GM19238 (cell line): Measurements from ENCODE around the gene ACVRL1.
"Not testable (repeated sequence)": the region's sequence is repeated elsewhere in the genome, so short reads cannot be mapped to it uniquely, and the experiment has no call there.

ENCODE experiments used
- DNase-seq: peaks from one replicate; pipeline ENCODE4 v3.0.0; 2011; ENCODE audit warnings: low spot score; ENCODE audit not compliant: insufficient read length

ACVRL1 gene

DNA sequence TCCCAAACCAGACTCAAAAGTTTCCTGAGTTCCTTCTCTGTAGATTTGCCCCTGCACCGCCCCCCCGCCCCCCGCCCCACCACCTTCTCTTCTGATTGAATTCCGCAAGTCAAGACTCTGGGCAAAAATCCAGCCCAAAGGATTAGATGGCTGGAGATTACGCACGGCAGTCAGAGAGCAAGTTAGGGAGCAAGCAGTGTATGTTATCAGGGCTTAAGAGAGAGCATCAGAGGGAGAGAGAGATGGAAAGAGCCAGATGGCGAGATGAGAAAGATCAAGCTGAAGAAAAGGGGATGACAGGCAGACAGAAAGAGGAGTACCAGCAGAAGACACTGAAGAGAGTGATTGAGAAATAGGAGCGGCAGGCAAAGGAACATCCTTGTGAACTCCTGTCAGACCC is 33.3 kb upstream of the ACVRL1 start:
- no peak for DNase-seq

DNA sequence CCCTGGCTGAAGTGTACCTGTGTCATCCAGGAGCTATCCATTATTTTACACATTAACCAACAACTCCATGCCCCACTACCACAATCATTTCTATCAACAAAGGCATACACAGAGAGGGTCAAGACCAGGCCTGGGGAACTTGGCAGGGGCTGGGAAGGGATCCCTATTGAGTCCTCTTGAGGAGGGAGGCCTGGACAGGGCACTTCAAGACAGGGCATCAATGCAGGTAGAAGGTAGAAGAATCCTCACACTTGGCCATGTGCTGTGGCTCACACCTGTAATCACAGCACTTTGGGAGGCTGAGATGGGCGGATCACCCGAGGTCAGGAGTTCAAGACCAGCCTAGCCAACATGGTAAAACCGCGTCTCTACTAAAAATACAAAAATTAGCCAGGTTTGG is 32.8 kb upstream of the ACVRL1 start:
- DNase-seq: no peak

DNA sequence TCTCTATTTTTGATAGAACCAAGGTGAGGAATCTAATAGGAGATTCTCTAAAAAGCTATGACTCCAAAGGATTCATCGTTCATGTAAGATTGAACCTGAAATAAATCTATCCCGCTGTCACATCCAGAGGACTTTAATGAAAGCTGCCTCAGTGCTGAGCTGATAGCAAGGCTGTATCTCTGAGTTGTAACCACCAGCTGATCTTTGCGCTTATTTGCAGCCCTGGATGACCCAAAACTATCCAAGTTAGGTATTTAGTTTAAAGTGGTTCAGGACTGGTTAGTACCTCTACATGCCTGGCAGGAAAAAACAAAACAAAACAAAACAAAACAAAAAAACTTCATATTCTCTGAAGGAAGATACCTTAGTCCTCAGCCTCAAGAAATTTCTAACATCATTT is 28.2 kb upstream of the ACVRL1 start:
- no peak for DNase-seq

DNA sequence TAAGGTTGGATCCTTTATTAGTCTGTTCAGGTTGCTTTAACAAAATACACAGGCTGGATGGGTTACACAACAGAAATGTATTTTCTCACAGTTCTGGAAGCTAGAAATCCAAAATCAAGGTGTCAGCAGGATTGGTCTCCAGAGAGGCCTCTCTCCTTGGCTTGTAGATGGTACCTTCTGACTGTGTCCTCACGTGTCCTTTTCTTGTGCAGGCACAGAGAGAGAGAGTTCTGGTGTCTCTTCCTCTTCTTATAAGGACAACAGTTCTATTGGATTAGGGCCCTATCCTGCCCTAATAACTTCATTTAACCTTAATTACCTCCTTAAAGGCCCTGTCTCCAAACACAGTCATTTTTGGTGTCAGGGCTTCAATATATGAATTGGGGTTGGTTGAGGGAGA is 24.0 kb upstream of the ACVRL1 start:
- no peak for DNase-seq

DNA sequence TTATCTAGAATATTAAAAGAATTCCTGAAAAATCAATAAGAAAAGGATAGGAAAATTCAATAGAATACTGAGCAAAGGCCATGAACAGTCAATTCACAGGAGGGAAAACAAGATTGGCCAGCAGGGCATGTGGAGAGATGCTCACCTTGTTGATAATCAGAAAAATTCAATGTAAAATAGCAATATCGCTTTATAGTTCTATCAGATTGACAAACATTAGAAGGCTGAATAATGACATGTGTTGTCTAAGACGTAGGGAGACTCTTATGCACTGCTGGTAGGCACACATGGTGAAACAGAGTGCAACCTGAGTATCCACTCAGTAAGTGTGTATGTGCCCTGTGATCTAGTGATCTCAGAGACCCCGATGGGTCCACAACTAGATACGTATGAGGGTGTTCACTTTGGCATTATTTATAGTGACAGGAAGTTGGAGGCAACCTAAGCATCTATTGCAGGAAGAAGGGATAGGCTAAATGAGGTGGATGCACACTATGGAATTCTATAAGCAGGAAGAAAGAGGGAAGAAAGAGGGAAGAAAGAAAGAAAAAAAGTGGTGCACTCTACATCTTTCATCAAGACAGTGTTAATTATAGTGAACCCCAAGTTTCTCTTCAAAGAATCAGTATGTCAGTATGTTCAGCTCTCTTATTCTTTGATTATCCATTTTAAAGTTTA is 23.2 kb upstream of the ACVRL1 start:
- no peak for DNase-seq

DNA sequence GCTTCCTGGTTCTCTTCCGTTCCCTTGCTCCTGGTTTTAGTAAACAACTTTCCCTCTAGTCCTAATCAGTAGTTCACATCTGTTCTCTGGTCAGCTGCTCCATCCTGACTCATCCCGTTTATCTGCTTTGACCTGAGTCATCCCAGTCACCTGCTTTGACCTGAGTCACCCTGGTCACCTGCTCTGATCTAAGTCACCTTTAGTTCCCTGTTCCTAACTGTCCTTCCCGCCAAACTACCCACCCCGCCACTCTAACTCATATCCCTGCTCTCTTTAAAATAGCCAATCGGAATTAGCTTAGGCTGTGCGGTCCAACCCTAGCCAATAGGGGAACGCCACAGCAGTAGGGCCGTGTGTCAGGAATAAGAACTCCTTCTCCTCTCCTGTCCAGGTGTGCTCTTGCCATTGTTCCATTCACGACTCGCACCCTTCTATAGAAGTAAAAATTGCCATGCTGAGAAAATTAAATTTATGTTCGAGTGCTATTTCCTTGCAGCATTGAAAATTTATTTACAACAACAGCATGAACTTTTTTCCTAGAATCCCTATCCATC is 22.6 kb upstream of the ACVRL1 start:
- no peak for DNase-seq

DNA sequence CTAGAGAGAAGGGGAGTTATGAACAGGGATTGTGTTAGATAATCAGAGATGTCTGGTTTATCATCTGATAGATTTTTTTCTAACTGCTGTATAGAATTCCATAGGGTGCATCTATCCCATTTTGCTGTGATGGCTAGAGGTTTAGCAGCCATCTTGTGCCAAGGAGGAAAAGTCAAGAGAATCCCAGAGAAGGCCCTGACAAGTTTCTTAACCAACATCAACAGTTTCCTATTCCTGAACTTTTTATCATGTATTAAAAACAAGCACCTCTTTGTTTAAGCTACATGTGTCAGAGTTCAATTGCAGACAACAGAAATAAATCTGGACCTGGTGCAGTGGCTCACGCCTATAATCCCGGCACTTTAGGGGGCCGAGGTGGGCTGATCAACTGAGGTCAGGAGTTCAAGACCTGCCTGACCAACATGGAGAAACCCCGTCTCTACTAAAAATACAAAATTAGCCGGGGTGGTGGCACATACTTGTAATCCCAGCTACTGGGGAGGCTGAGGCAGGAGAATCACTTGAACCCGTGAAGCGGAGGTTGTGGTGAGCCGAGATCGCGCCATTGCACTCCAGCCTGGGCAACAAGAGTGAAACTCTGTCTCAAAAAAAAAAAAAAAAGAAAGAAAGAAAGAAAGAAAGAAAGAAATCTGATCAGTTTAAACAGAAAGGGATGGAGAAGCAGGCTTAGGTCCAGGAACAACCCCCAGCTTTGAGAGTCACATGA is 21.8 kb upstream of the ACVRL1 start:
- not testable (repeated sequence) for DNase-seq

DNA sequence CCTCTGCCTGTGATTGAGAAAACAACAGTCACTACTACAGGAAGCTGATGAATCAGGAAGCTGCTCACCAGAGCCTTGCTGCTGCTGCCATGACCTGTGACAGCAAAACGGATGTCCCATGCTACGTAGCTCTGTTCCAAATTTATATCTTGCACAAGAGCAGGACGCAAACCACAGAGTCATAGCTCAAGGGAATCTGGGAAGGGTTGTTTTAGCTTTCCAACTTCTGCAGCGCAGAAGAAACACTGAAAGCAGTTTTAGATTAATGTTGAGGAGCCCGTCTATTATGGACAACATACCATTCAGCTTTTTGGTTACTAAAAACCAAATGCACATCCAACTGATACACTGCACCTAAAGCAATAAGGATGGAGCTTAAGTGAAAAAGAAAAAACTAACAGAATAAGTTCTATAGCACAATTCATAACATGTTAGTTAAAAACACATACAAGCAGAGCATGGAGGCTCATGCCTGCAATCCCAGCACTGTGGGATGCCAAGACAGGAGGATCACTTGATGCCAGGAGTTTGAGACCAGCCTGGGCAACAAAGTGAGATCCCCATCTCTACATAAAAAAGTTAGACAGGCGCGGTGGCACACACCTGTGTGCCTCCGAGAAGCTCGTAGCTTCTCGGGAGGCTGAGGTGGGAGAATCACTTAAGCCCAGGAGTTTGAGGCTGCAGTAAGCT is 21.1 kb upstream of the ACVRL1 start:
- DNase-seq: no peak

DNA sequence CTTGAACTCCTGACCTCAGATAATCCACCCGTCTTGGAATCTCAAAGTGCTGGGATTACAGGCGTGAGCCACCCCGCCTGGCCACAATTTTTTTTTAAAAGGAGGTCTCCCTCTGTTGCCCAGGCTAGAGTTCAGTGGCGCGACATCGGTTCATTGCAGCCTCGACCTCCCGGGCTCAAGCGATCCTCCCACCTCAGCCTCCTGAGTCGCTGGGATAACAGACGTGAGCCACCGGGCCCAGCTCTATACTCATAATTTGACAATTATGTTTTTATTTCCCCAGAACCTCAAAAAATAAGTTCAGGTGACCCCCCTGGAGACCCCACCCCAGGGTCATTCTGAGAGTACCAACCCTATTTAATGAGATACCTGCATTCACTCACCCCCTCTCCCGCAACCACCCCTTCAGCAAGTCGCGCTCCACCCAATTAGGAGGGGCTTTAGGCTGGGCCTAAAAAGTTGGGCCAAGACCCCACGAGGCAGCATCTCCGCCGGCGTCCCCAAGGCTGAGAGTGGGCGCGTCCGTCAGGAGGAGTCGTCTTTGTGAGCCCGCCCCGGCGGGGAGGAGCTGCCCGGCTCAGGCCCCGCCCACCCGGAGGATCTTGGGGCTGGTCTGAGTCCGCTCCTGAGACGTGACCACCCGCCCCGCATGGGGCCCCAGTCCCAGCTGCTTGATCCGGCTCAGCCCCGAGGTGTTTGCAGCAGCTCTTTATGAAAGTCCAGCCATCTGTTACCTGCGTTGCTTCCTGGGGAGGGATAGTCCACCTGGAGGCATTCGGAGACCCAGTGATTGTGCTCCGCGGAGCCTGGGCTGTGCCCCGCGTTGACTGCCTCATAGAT is 19.6 kb upstream of the ACVRL1 start, which contains the start of gene ANKRD33:
TSS of gene ANKRD33 (plus strand) at position 628 of the 840 bp plus-strand sequence. CDS start at position 712, 84 bp downstream.
- DNase-seq: no peak

DNA sequence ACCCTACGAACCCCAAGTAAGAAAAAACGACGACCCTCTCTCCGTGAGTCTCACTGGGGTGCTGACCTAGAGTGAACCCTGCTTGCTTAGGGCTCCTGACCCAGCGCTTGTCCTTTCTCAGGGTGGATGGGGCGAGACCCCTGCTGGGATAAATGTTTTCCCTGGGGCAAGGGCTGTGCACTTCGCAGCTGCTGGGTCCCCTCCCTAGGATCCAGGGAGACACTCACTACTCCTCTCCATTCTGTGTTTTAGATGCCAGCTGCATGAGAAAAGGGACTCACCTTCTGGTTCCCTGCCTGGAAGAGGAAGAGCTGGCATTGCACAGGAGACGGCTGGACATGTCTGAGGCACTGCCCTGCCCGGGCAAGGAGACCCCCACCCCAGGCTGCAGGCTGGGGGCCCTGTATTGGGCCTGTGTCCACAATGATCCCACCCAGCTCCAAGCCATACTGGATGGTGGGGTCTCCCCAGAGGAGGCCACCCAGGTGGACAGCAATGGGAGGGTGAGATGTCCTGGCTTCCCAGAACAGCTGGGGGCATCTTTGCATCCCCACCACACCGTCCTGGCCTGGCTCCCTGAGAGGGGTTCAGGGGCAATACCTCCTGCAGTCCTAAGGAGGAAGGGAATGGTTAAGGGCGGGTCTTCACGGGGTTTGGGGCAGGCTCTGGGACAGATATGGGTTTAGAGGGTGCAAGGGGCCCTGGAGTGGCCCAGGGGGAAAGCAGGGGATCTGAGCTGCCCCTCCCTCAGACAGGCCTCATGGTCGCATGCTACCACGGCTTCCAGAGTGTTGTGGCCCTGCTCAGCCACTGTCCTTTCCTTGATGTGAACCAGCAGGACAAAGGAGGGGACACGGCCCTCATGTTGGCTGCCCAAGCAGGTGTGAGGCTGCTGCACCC is 18.7 kb upstream of the ACVRL1 start:
- no peak for DNase-seq

DNA sequence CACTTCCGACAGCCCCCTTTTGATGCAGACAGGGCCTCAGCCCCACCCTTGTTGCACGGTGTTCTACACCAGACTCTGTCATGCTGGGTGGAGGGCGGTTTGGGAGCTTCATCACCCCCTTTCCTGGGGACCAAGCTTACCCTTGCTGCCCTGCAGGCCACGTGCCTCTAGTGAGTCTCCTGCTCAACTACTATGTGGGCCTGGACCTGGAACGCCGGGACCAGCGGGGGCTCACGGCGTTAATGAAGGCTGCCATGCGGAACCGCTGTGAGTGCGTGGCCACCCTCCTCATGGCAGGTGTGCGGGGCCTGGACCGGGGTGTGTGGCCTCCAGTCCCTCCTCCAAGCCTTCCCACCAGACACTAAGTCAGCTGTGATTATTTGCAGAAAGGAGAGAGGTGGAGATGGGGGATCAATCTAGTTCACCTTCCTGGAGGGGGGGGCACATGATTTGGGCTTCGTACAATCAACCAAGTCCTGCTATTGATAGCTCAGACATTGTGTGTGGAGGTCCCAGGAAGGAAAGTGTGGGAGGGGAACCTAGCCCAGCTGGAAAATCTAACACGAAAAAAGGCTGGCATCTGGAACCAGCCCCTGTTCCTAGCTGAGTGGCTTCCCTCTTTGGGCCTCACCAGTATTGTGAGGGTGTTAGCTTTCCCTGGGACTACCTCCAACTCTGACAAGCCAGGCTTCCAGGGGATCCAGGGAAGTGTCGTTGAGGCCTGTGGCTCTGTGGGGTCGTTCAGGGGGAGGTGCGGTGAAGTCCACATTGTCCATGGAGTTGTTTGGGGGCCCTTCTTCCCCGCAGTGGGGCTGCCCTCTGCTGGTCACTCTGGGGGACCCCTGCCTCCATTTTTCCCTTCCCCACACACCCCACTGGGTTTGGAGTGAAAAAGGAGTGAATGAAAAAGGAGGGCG is 17.8 kb upstream of the ACVRL1 start:
- DNase-seq: no peak

DNA sequence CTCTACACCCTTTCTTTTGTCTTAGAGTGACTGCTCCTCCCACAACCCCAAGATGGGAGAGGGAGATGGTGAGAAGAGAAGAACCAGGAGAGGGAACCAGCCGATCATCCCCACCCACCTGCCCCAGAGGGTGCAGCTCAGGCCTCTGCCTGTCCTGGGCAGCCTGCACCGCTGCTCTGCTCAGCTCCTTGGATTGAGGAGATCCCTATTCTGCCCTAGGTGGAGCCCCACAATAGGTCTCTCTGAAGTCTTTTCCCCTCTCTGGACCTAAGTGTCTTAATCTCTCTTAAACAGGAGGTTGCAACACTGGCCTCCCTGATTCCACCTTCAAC is 17.2 kb upstream of the ACVRL1 start:
- no peak for DNase-seq

DNA sequence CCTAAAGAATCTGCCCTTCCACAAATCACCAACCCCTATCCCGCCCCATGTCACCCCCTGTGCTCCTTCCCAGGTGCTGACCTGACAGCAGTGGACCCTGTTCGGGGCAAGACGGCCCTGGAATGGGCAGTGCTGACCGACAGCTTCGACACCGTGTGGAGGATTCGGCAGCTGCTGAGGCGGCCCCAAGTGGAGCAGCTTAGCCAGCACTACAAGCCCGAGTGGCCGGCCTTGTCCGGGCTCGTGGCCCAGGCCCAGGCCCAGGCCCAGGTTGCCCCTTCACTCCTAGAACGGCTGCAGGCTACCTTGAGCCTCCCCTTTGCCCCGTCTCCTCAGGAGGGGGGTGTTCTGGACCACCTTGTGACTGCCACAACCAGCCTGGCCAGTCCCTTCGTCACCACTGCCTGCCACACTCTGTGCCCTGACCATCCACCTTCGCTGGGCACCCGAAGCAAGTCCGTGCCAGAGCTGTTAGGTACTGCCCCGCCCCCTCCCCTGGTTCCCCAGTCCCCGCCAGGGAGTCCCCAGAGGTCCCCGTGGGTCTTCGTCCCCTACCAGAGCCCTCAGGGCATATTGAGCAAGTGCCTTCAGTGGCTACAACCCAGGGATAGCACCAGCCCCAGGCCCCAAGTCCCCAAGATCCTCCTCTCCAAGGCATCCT is 16.7 kb upstream of the ACVRL1 start:
- no peak for DNase-seq

DNA sequence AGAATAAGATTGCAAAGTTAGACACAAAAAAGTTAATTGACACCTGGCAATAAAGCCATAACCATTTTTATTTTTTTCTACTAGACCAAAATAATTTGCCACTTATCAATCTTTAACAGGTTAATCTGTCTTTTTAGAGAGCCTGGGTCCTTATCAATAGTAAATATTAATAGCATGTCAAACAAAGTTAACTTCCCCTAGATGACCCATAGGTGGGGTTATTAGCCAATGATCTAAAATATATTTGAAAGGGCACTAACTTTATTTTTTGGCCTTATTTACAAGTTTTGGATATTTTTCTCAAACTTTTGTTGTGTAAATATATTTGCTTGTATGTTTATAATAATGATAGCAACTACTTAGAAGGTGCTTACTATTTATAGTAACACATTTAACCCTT is 15.5 kb upstream of the ACVRL1 start:
- DNase-seq: no peak

DNA sequence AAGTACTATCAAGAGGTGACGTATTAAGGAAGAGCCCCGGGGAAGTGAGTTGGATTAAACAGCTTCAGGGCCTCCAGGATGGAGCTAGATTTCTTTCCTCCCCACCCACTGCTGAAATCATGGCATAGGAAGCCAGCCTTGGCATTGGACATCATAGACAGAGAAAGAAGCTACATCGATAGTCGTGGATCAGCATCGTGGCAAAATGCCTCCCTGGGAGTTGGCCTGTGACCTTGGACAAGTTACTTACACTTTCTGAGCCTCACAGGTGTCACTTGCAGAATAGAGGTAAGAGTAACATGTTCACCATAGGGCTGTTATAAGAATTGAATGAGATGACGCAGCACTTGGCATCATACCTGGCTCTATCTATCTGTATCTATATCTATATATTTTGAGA is 13.5 kb upstream of the ACVRL1 start:
- DNase-seq: no peak

DNA sequence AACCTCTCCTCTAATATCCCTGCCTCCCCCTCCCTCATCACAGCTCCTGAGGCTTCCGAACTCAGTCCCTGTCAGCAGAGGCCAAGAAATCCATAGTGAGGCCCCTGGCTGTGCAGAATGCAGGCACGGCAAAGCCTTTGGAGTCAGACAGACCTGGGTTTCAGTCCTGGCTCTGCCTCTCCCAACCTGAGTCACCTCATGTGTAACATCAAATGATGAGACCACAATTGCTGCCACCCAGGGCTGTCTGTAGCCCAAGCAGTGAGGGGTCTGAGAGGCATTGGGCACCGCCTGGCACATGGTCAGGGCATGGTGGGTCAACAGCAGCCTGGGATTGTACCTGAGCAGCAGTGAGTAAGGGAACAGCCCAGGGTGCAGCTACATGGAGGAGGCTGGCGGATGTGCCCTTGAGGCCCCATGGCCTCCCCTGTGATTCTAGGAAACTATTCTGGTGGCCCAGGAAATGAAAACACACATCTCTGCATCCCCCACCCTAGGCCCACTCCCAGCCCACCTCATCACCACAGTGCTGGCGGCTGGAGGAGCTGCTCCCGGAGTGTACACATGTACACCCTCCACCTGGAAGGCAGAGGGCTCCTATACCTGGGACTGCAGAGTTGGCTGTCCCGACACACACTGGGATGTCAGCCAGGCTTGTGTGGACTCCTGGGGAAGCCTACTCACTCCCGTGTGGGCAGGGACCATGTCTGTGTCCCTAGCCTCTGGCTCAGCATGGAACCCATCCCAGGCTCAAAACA is 11.7 kb upstream of the ACVRL1 start:
- no peak for DNase-seq

DNA sequence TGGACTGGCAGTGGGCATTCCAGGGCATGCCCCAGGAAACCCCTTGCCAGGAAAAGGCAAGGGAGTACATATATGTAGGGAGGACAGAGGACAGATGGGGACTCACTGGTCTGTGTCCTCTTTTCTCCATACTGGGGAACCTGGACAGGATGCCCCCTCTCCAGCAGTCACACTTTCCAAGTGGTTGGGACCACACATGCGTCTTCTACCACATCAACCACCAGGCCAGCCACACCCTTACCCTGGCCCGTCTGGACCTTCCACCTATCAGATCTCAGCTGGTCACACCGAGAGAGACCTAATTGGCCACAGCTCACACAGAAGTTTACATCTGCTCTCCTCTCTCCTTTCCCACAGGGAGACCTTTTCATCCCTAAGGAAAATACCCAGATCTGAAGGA is 11.1 kb upstream of the ACVRL1 start:
- DNase-seq: no peak

DNA sequence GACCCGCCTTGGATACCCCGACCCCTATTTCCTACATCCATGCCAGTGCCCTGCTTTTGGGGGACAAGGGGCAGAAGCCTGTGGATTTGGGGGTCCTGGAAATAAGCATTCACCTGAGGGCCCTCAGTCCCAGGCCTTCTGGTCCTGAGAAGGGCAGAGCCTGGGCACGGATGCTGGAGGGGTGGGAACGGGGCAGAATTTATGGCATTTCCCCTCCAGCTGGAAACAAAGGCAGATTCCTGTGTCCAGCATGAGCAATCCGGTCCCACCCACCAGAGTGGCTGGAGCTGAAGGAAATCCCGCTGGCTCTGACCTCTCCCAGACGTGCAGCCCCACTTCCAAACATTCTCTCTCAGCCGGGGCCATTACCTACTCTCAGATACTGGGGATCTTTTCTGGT is 10.1 kb upstream of the ACVRL1 start:
- DNase-seq: no peak
